LNCaP clone FGC (cell line): ENCODE results near the gene ANKRD35.
"Not testable (repeated sequence)": the region's sequence is repeated elsewhere in the genome, so short reads cannot be mapped to it uniquely, and the experiment has no call there.

ENCODE experiments used
- DNase-seq: peaks from one replicate; pipeline ENCODE4 v3.0.0-alpha.2; 2011; ENCODE audit warnings: low read depth
- H3K4me3 ChIP-seq: 2 replicates; pipeline ENCODE4 v1.5.1; 2011; ENCODE audit warnings: mild to moderate bottlenecking, low read depth, low read length, control low read depth
- CTCF ChIP-seq: IDR thresholded peaks from 2 replicates; pipeline ENCODE4 v1.5.1; 2012; ENCODE audit warnings: mild to moderate bottlenecking; ENCODE audit not compliant: control insufficient read depth, insufficient read depth; ENCODE audit errors: extremely low read depth

ANKRD35 gene

GRCh38 chr1:145845144-145845513 lies 40.5 kb downstream of the ANKRD35 start:
- H3K4me3 ChIP-seq: peak overlapping the region; percentile 48
- no peak for DNase-seq
- TF ChIP-seq CTCF: no peak

DNA sequence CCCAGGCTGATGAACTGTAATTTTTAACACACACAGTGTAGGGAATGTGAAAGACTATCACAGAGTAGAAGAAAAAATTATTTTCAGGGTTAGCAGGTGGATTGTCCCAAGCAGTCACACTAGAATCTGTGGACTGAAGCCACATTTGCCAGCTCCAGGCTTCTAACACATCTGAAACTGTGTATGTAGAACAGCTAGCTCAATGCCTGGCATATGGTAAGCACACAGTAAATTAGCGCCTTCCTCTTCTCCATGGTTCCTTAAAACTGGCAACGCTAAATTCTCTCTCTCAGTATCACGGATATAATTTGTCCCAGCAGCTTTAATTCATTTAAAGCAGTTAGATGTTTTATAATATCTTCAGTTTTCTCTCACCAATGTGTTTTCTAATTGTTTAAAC lies 42.6 kb downstream of the ANKRD35 start:
- no peak for TF ChIP-seq CTCF
- H3K4me3 ChIP-seq: no peak overlapping the region

GRCh38 chr1:145837656-145838055 lies 48.0 kb downstream of the ANKRD35 start:
- no peak overlapping the region for H3K4me3 ChIP-seq
- no peak for TF ChIP-seq CTCF
- no peak for DNase-seq

More for the DNA sequence above, 42.6 kb downstream of the ANKRD35 start:
- DNase-seq: no peak

DNA sequence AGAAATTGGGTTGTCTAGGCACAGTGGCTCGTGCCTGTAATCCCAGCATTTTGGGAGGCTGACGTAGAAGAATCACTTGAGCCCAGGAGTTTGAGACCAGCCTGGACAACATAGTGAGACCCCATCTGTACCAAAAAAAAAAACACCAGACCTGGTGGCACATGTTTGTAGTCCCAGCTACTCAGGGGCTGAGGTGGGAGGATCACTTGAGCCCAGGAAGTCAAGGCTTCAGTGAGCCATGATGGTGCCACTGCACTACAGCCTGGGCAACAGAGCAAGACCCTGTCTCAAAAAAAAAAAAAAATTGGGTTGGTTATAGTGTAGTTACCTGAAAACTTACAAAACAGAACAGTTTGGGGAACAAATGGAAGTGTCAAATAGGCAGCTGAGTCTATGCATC lies 54.9 kb downstream of the ANKRD35 start:
- not testable (repeated sequence) for DNase-seq, H3K4me3 ChIP-seq

DNA sequence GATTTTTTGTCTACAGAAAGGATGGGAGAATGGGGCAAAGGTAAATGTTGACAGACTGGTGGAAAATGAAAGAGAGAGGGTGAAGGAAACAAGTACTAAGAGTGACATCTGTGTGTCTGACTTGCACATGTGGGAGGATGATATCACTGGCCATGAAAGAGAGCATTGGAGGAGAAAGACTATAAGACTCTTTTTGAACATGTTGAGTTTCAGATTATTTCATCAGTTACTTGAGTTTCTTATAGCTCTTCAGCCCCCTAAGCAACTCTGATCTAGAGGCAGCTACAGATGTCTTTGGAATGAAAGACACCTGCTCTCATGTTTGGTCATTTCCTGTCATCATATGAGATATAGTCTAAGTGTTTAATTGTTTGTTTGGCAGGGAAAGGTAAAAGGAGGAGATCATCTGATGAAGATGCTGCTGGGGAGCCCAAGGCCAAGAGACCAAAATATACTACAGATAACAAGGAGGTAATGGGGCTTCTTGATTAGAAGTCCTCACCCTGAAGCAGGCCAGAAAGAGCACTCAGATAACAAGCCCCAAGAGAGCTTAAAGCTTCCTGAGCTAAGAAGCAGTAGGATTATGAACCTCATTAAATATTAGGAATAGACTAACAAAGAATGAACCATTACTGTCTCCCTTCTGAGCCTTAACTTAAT lies 57.2 kb downstream of the ANKRD35 start:
- DNase-seq: no peak
- no peak for TF ChIP-seq CTCF
- H3K4me3 ChIP-seq: no peak overlapping the region

DNA sequence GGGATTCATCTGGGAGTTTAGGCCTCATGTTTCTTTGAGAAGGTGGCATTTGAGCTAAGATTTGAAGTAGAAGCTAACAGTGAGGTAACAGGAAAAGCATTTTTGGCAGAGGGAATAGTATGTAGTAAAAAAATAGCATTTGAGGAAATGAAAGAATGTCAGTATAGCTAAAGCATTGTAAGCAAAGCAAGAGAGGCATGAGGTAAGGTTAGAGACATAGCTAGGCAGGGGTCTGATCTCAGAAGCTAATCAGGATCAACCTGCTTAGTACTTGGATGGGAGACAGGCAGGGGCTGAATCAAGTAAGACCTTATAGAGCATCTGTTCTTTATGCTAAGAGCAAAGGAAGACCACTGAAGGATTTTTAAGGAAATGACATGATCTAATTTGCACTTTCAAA lies 57.7 kb downstream of the ANKRD35 start:
- no peak overlapping the region for H3K4me3 ChIP-seq
- no peak for DNase-seq
- no peak for TF ChIP-seq CTCF

DNA sequence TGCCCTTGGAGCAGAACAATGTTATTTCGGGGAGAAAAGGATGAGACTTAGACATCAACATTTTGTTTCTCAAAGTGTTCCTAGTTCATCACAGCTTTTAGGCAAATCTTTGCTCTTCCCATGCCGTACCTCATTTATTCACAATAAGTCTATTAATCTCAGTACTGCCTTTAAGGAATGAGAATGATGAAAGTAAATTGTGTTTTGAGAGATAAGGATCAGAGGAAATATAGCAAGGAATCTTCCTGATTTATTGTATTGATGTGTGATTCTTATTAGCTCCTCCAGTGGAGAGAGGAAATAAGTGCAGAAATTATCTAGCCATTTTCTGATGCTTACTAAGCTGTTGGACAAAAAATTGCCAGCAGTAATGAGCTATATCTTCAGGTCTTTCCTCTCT lies 59.6 kb downstream of the ANKRD35 start:
- H3K4me3 ChIP-seq: no peak overlapping the region
- no peak for TF ChIP-seq CTCF
- no peak for DNase-seq
